Measurements from ENCODE around the gene KCNJ5.

Gene KCNJ5

GRCh38 chr11:128931668-128932067, 40.5 kb downstream of the KCNJ5 start:
- Histone ChIP-seq H3K36me3 (ENCODE audit: insufficient read depth, low read length) (no peaks in the 10 kb centered on the region), H3K27ac (ENCODE audit: low read length) (no peak overlapping the region), H3K9me3 (ENCODE audit: insufficient read depth, low read length, severe bottlenecking) (no peaks in the 10 kb centered on the region), H3K4me2 (ENCODE audit: insufficient read depth, low read length) (no peak overlapping the region), H3K27me3 (ENCODE audit: insufficient read depth, low read length, poor library complexity) (peaks cover 6% of the 10 kb centered on the region), H3K79me2 (ENCODE audit: insufficient read depth, low read length) (no peaks in the 10 kb centered on the region), H3K4me3 (ENCODE audit: low read depth in 1 of 2, low read length in 2 of 2) (no peak overlapping the region), H3K9ac (ENCODE audit: low read depth, low read length) (no peak overlapping the region), H2AFZ (ENCODE audit: low read depth, low read length) (no peak overlapping the region), H4K20me1 (ENCODE audit: insufficient read depth, low read length) (no peaks in the 10 kb centered on the region), H3K4me1 (ENCODE audit: insufficient read depth, low read length) (no peaks in the 10 kb centered on the region)
- TF ChIP-seq CTCF (IDR thresholded peaks at IDR 0.05; ENCODE audit: borderline replicate concordance, extremely low read depth, low read length, poor library complexity, severe bottlenecking), result no peak
- no peak for TF ChIP-seq EZH2 (IDR thresholded peaks at IDR 0.05; ENCODE audit: borderline replicate concordance, low read depth, low read length, severe bottlenecking)
- ATAC-seq (ENCODE audit: insufficient read depth, low read depth) (no peak), DNase-seq (no peak)

GRCh38 chr11:128933481-128934178, 42.5 kb downstream of the KCNJ5 start:
- no peak overlapping the region for H3K4me3 ChIP-seq (ENCODE audit: low read depth in 1 of 2, low read length in 2 of 2)
- H3K9ac ChIP-seq (ENCODE audit: low read depth, low read length), result no peak overlapping the region
- no peak for ATAC-seq (ENCODE audit: insufficient read depth, low read depth)
- no peaks in the 10 kb centered on the region for H4K20me1 ChIP-seq (ENCODE audit: insufficient read depth, low read length)
- H3K9me3 ChIP-seq (ENCODE audit: insufficient read depth, low read length, severe bottlenecking), result no peaks in the 10 kb centered on the region
- DNase-seq, result no peak
- no peak overlapping the region for H2AFZ ChIP-seq (ENCODE audit: low read depth, low read length)
- H3K79me2 ChIP-seq (ENCODE audit: insufficient read depth, low read length), result no peaks in the 10 kb centered on the region
- H3K27ac ChIP-seq (ENCODE audit: low read length), result no peak overlapping the region
- H3K4me1 ChIP-seq (ENCODE audit: insufficient read depth, low read length), result no peaks in the 10 kb centered on the region
- no peak overlapping the region for H3K4me2 ChIP-seq (ENCODE audit: insufficient read depth, low read length)
- no peaks in the 10 kb centered on the region for H3K36me3 ChIP-seq (ENCODE audit: insufficient read depth, low read length)
- no peak for TF ChIP-seq EZH2 (IDR thresholded peaks at IDR 0.05; ENCODE audit: borderline replicate concordance, low read depth, low read length, severe bottlenecking)
- no peaks in the 10 kb centered on the region for H3K27me3 ChIP-seq (ENCODE audit: insufficient read depth, low read length, poor library complexity)

DNA sequence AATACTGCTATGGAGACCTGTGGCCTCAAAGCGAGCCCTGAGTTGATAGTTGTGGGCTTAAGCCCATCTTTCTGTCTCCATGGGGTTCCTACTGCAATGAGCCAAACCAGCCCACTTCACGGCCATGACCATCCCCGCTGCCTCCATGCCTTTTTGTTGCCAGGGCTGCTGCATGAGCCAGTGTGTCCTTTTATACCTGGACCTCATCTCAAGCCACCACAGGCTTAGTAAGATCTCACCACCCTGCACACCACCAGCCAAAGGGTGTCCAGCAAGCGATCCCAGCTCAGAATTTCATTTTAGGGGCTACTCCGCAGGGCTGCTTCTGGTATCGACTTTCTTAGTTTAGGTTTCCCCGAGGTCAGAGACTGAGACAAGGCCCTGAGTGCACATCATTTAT, 43.2 kb downstream of the KCNJ5 start:
- no peak for DNase-seq
- Histone ChIP-seq H4K20me1 (ENCODE audit: insufficient read depth, low read length) (no peaks in the 10 kb centered on the region), H3K9me3 (ENCODE audit: insufficient read depth, low read length, severe bottlenecking) (no peaks in the 10 kb centered on the region), H3K27me3 (ENCODE audit: insufficient read depth, low read length, poor library complexity) (no peaks in the 10 kb centered on the region), H3K79me2 (ENCODE audit: insufficient read depth, low read length) (no peaks in the 10 kb centered on the region), H3K27ac (ENCODE audit: low read length) (no peak overlapping the region), H3K4me2 (ENCODE audit: insufficient read depth, low read length) (no peak overlapping the region), H3K4me1 (ENCODE audit: insufficient read depth, low read length) (no peaks in the 10 kb centered on the region), H2AFZ (ENCODE audit: low read depth, low read length) (no peak overlapping the region), H3K9ac (ENCODE audit: low read depth, low read length) (no peak overlapping the region), H3K36me3 (ENCODE audit: insufficient read depth, low read length) (no peaks in the 10 kb centered on the region), H3K4me3 (ENCODE audit: low read depth in 1 of 2, low read length in 2 of 2) (no peak overlapping the region)
- ATAC-seq (ENCODE audit: insufficient read depth, low read depth), result no peak
- TF ChIP-seq EZH2 (IDR thresholded peaks at IDR 0.05; ENCODE audit: borderline replicate concordance, low read depth, low read length, severe bottlenecking) (no peak), CTCF (IDR thresholded peaks at IDR 0.05; ENCODE audit: borderline replicate concordance, extremely low read depth, low read length, poor library complexity, severe bottlenecking) (no peak)

GRCh38 chr11:128934926-128935325, 43.8 kb downstream of the KCNJ5 start:
- TF ChIP-seq EZH2 (IDR thresholded peaks at IDR 0.05; ENCODE audit: borderline replicate concordance, low read depth, low read length, severe bottlenecking) (no peak), CTCF (IDR thresholded peaks at IDR 0.05; ENCODE audit: borderline replicate concordance, extremely low read depth, low read length, poor library complexity, severe bottlenecking) (no peak)

More at GRCh38 chr11:128934926-128935325, 43.8 kb downstream of the KCNJ5 start:
- DNase-seq (no peak), ATAC-seq (ENCODE audit: insufficient read depth, low read depth) (no peak)
- Histone ChIP-seq H3K27me3 (ENCODE audit: insufficient read depth, low read length, poor library complexity) (no peaks in the 10 kb centered on the region), H3K4me2 (ENCODE audit: insufficient read depth, low read length) (no peak overlapping the region), H3K9ac (ENCODE audit: low read depth, low read length) (no peak overlapping the region), H3K9me3 (ENCODE audit: insufficient read depth, low read length, severe bottlenecking) (no peaks in the 10 kb centered on the region), H2AFZ (ENCODE audit: low read depth, low read length) (no peak overlapping the region), H3K36me3 (ENCODE audit: insufficient read depth, low read length) (no peaks in the 10 kb centered on the region), H3K4me3 (ENCODE audit: low read depth in 1 of 2, low read length in 2 of 2) (no peak overlapping the region), H4K20me1 (ENCODE audit: insufficient read depth, low read length) (no peaks in the 10 kb centered on the region), H3K4me1 (ENCODE audit: insufficient read depth, low read length) (no peaks in the 10 kb centered on the region), H3K79me2 (ENCODE audit: insufficient read depth, low read length) (no peaks in the 10 kb centered on the region), H3K27ac (ENCODE audit: low read length) (no peak overlapping the region)
